HEK293T (cell line): ENCODE measurements around the gene TAOK3.

Source experiments
- CTCF ChIA-PET: fragments of 350-600 bp; formaldehyde crosslinking; extraction: SDS; loops from one replicate; lab custom pipeline; 2021; ENCODE audit warnings: antibody characterized with exemption, inconsistent platforms; lab: Yijun Ruan, JAX
- POLR2A ChIA-PET: fragments of 350-600 bp; formaldehyde crosslinking; extraction: SDS; loops from one replicate; lab custom pipeline; 2020; ENCODE audit warnings: antibody characterized with exemption, inconsistent platforms; lab: Yijun Ruan, JAX
- DNase-seq: peaks from one replicate; pipeline ENCODE4 v3.0.0; 2012; ENCODE audit warnings: mixed read lengths; ENCODE audit errors: extremely low spot score
- ARNT ChIP-seq: fragments of 450-650 bp; IDR thresholded peaks from 2 replicates; pipeline ENCODE4 v1.6.1; 2017; ENCODE audit warnings: mild to moderate bottlenecking
- BHLHE40 ChIP-seq: fragments of 450-650 bp; IDR thresholded peaks from 2 replicates; pipeline ENCODE4 v1.6.1; 2016; ENCODE audit warnings: mild to moderate bottlenecking, moderate library complexity, borderline replicate concordance
- CTBP1 ChIP-seq: fragments of 450-650 bp; IDR thresholded peaks from 2 replicates; pipeline ENCODE4 v1.6.1; 2016; ENCODE audit warnings: borderline replicate concordance
- ELF4 ChIP-seq: fragments of 450-650 bp; IDR thresholded peaks from 2 replicates; pipeline ENCODE4 v1.6.1; 2017; ENCODE audit warnings: antibody characterized with exemption
- FOXA1 ChIP-seq: fragments of 450-650 bp; IDR thresholded peaks from 2 replicates; pipeline ENCODE4 v1.6.1; 2016; ENCODE audit warnings: mild to moderate bottlenecking
- FOXK2 ChIP-seq: fragments of 450-650 bp; IDR thresholded peaks from 2 replicates; pipeline ENCODE4 v1.6.1; 2016; ENCODE audit warnings: mild to moderate bottlenecking
- FOXM1 ChIP-seq: fragments of 450-650 bp; IDR thresholded peaks from 2 replicates; pipeline ENCODE4 v1.6.1; 2017; ENCODE audit warnings: mild to moderate bottlenecking, borderline replicate concordance
- HDGF ChIP-seq: fragments of 450-650 bp; IDR thresholded peaks from 2 replicates; pipeline ENCODE4 v1.6.1; 2017; ENCODE audit warnings: antibody characterized with exemption, borderline replicate concordance
- L3MBTL2 ChIP-seq: fragments of 450-650 bp; conservative IDR thresholded peaks from 2 replicates; pipeline ENCODE4 v1.6.1; 2016; ENCODE audit warnings: mild to moderate bottlenecking
- LEF1 ChIP-seq: fragments of 450-650 bp; IDR thresholded peaks from 2 replicates; pipeline ENCODE4 v1.6.1; 2017; ENCODE audit warnings: mild to moderate bottlenecking, borderline replicate concordance
- NFRKB ChIP-seq: fragments of 450-650 bp; IDR thresholded peaks from 2 replicates; pipeline ENCODE4 v1.6.1; 2016; ENCODE audit warnings: mild to moderate bottlenecking, moderate library complexity
- SP1 ChIP-seq: fragments of 450-650 bp; IDR thresholded peaks from 2 replicates; pipeline ENCODE4 v1.6.1; 2017
- SUZ12 ChIP-seq: fragments of 450-650 bp; IDR thresholded peaks from 2 replicates; pipeline ENCODE4 v1.6.1; 2016; ENCODE audit warnings: mild to moderate bottlenecking
- TARDBP ChIP-seq: fragments of 450-650 bp; IDR thresholded peaks from 2 replicates; pipeline ENCODE4 v1.6.1; 2016
- ZNF384 ChIP-seq: fragments of 450-650 bp; IDR thresholded peaks from 2 replicates; pipeline ENCODE4 v1.6.1; 2016
- TF ChIP-seq, protein P1 (sequence below): fragments of 450-650 bp; IDR thresholded peaks from 2 replicates; pipeline ENCODE4 v1.6.1; 2016

Gene TAOK3

DNA sequence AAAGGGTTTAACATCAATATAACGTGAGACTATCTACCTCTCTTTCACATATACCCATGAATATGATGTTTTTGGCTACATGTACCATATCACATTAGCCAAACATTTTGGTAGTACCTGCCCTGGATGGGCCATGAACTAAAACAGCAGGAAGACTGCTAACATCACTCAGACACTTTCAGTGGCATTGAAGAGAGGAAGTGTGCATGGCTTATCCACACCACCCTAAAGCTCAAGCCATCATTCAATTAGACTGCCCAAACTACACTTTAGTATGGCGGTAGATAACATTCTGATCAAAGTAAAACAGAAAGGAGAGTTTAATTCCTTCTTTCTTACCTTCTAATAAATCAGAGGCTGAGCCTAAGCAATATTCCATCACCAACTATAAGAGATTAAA lies 133.8 kb downstream of the TAOK3 start:
- POLR2A ChIA-PET, result no interaction called here
- TF ChIP-seq ZNF384 (no peak), LEF1 (no peak), SP1 (no peak), ELF4 (no peak), ARNT (no peak), L3MBTL2 (no peak), CTBP1 (no peak), HDGF (no peak), NFRKB (no peak), FOXM1 (no peak), TARDBP (no peak), SUZ12 (no peak), BHLHE40 (no peak), FOXK2 (no peak), FOXA1 (no peak)
- TF ChIP-seq, protein P1, sequence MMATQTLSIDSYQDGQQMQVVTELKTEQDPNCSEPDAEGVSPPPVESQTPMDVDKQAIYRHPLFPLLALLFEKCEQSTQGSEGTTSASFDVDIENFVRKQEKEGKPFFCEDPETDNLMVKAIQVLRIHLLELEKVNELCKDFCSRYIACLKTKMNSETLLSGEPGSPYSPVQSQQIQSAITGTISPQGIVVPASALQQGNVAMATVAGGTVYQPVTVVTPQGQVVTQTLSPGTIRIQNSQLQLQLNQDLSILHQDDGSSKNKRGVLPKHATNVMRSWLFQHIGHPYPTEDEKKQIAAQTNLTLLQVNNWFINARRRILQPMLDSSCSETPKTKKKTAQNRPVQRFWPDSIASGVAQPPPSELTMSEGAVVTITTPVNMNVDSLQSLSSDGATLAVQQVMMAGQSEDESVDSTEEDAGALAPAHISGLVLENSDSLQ, result no peak
- no peak for DNase-seq
- CTCF ChIA-PET, result no interaction called here

DNA sequence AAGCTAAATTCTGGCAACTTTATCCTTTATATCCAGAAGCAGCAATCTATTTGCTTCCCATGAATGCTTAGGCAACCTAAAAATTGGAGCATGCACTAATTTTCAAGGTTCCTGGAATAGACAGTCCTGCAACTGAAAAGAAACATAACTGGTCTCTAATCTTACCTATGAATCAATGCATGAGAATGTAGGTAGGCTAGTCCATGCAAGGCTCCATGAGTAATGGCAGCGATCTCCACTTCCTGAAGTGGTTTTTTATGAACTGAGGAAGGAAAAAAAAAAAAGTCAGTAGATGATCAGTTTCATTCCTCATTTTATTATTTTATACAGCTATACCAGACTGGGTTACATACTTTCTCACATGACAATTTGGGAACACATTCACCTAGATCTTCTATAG lies 134.8 kb downstream of the TAOK3 start:
- ChIA-PET CTCF (no interaction called here), POLR2A (no interaction called here)
- no peak for DNase-seq
- TF ChIP-seq, protein P1, result no peak
- TF ChIP-seq FOXM1, result no peak
- no peak for TF ChIP-seq CTBP1
- TF ChIP-seq SUZ12, result no peak
- TF ChIP-seq FOXK2, result no peak
- TF ChIP-seq L3MBTL2, result no peak
- no peak for TF ChIP-seq HDGF
- no peak for TF ChIP-seq ZNF384
- TF ChIP-seq NFRKB, result no peak
- TF ChIP-seq FOXA1, result no peak
- no peak for TF ChIP-seq BHLHE40
- TF ChIP-seq ARNT, result no peak
- no peak for TF ChIP-seq ELF4
- no peak for TF ChIP-seq SP1
- TF ChIP-seq TARDBP, result no peak
- TF ChIP-seq LEF1, result no peak

GRCh38 chr12:118237052-118237665 lies 135.5 kb downstream of the TAOK3 start:
- TF ChIP-seq ARNT, result no peak
- TF ChIP-seq ZNF384, result no peak
- ChIA-PET POLR2A (no interaction called here), CTCF (no interaction called here)
- no peak for DNase-seq

- CTCF ChIA-PET, result no interaction called here
Observed at GRCh38 chr12:118220702-118221101, 152.0 kb downstream of the TAOK3 start.

GRCh38 chr12:118219772-118220171 lies 152.9 kb downstream of the TAOK3 start:
- TF ChIP-seq SUZ12 (no peak), TARDBP (no peak), SP1 (no peak), LEF1 (no peak), HDGF (no peak), ZNF384 (no peak), ELF4 (no peak), CTBP1 (no peak), FOXA1 (no peak), NFRKB (no peak), ARNT (no peak), BHLHE40 (no peak), FOXM1 (no peak), FOXK2 (no peak), L3MBTL2 (no peak)
- TF ChIP-seq, protein P1, result no peak
- ChIA-PET POLR2A (no interaction called here), CTCF (no interaction called here)
- DNase-seq, result no peak

More at GRCh38 chr12:118220702-118221101, 152.0 kb downstream of the TAOK3 start:
- TF ChIP-seq ELF4 (no peak), ZNF384 (no peak), FOXK2 (no peak), HDGF (no peak), ARNT (no peak), CTBP1 (no peak), NFRKB (no peak), FOXM1 (no peak), FOXA1 (no peak), L3MBTL2 (no peak), SP1 (no peak), TARDBP (no peak), LEF1 (no peak), BHLHE40 (no peak), SUZ12 (no peak)
- TF ChIP-seq, protein P1, result no peak
- POLR2A ChIA-PET, result no interaction called here
- DNase-seq, result no peak

GRCh38 chr12:118219106-118219505 lies 153.6 kb downstream of the TAOK3 start:
- CTCF ChIA-PET, result no interaction called here
- POLR2A ChIA-PET, result no interaction called here
- TF ChIP-seq SP1, result no peak
- TF ChIP-seq ARNT, result no peak
- TF ChIP-seq FOXM1, result no peak
- no peak for DNase-seq
